ACC112 (cell line): ENCODE results near the gene SND1.

ENCODE experiments used
- H2AFZ ChIP-seq: fragments of 200-600 bp; sonication (generic); one replicate; pipeline ENCODE4 v1.6.0; 2017; ENCODE audit warnings: antibody characterized with exemption, low read length; ENCODE audit not compliant: unreplicated experiment
- H3K27ac ChIP-seq: fragments of 200-600 bp; sonication (generic); 2 replicates; pipeline ENCODE4 v1.5.1; 2014; ENCODE audit warnings: low read depth, mild to moderate bottlenecking, antibody characterized with exemption, low read length, moderate library complexity
- H3K27me3 ChIP-seq: fragments of 200-600 bp; sonication (generic); 2 replicates; pipeline ENCODE4 v1.6.1; 2014; ENCODE audit warnings: mild to moderate bottlenecking, antibody characterized with exemption, low read length, moderate library complexity, mixed read lengths; ENCODE audit not compliant: insufficient read depth
- H3K36me3 ChIP-seq: fragments of 200-600 bp; sonication (generic); 2 replicates; pipeline ENCODE4 v1.6.1; 2016; ENCODE audit warnings: mild to moderate bottlenecking, antibody characterized with exemption, low read length, moderate library complexity, mixed read lengths; ENCODE audit not compliant: insufficient read depth
- H3K4me1 ChIP-seq: fragments of 200-600 bp; sonication (generic); one replicate; pipeline ENCODE4 v1.6.1; 2016; ENCODE audit warnings: low read length, mixed read lengths; ENCODE audit not compliant: insufficient read depth, unreplicated experiment, control insufficient read depth
- H3K4me3 ChIP-seq: fragments of 200-600 bp; sonication (generic); 2 replicates; pipeline ENCODE4 v1.5.1; 2014; ENCODE audit warnings: mild to moderate bottlenecking, low read depth, low read length
- H3K79me2 ChIP-seq: fragments of 200-600 bp; sonication (generic); one replicate; pipeline ENCODE4 v1.6.0; 2016; ENCODE audit warnings: low read length; ENCODE audit not compliant: control insufficient read depth, unreplicated experiment, insufficient read depth

SND1 gene

GRCh38 chr7:127816354-127817190 is 164.6 kb downstream of the SND1 start:
- Histone ChIP-seq H3K79me2 (peaks cover 67% of the 10 kb centered on the region), H2AFZ (no peak overlapping the region), H3K27me3 (no peaks in the 10 kb centered on the region), H3K36me3 (no peaks in the 10 kb centered on the region), H3K27ac (no peak overlapping the region), H3K4me1 (peaks cover 14% of the 10 kb centered on the region), H3K4me3 (no peak overlapping the region)

DNA sequence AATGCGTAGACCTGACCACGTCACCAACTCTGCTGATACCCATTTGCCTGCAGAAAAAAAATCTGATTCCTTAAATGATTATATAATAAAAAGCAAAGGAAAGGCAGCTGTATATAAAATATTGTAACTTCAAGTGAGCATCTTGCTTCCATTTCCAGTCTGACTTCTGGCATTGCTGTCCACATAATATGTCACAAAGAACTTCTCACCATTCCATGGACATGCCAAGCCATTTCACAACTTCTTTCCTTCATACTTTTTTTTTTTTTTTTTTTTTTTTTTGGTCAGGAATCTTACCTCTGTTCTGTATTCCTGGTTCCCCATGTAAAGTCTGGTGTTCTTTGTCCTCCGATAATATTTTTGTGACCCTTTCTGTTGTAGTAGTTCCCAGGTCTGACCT is 165.5 kb downstream of the SND1 start:
- no peak overlapping the region for H2AFZ ChIP-seq
- H3K27ac ChIP-seq = no peak overlapping the region
- no peaks in the 10 kb centered on the region; the same call in 1 of the 2 replicates for H3K36me3 ChIP-seq
- H3K79me2 ChIP-seq = peaks cover 64% of the 10 kb centered on the region
- no peak overlapping the region for H3K4me3 ChIP-seq
- peaks cover 14% of the 10 kb centered on the region for H3K4me1 ChIP-seq
- no peaks in the 10 kb centered on the region for H3K27me3 ChIP-seq

DNA sequence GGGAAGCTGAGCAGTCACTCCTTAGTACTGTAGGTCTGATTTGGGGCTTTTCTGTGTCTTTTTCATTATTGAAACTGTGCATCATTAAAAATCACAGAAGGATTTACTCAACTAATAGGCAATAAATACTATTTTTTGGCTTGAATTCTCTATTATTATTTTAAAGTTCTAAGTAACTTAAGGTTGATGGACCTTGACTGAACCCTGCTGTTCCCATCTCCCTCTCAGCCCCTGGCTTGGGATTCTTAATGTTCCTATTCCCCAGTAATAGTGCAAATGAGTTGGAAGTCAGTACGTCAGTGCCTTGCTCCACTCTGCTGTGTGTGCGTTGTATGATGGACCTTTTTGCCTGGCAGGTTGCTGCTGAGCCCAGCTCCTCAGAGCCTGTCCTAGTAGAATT is 166.3 kb downstream of the SND1 start:
- Histone ChIP-seq H3K27ac (no peak overlapping the region), H3K4me1 (peaks cover 14% of the 10 kb centered on the region), H3K27me3 (no peaks in the 10 kb centered on the region), H3K36me3 (no peaks in the 10 kb centered on the region; the same call in 1 of the 2 replicates), H3K79me2 (peaks cover 65% of the 10 kb centered on the region), H3K4me3 (no peak overlapping the region), H2AFZ (no peak overlapping the region)

GRCh38 chr7:127819975-127820731 is 168.2 kb downstream of the SND1 start:
- peaks cover 64% of the 10 kb centered on the region for H3K79me2 ChIP-seq
- no peak overlapping the region for H3K4me3 ChIP-seq
- no peaks in the 10 kb centered on the region; the same call in 1 of the 2 replicates for H3K36me3 ChIP-seq
- H3K27ac ChIP-seq = no peak overlapping the region
- H2AFZ ChIP-seq = no peak overlapping the region
- no peaks in the 10 kb centered on the region for H3K27me3 ChIP-seq
- H3K4me1 ChIP-seq = peaks cover 14% of the 10 kb centered on the region

- peaks cover 59% of the 10 kb centered on the region for H3K79me2 ChIP-seq
- H3K27me3 ChIP-seq = no peaks in the 10 kb centered on the region
- H3K36me3 ChIP-seq = no peaks in the 10 kb centered on the region; the same call in 1 of the 2 replicates
- H3K27ac ChIP-seq = no peak overlapping the region
- H3K4me1 ChIP-seq = peaks cover 14% of the 10 kb centered on the region
- no peak overlapping the region for H3K4me3 ChIP-seq
- no peak overlapping the region for H2AFZ ChIP-seq
These were observed 168.7 kb downstream of the SND1 start for GRCh38 chr7:127820732-127821085.

- Histone ChIP-seq H3K4me1 (peaks cover 14% of the 10 kb centered on the region), H3K79me2 (peaks cover 55% of the 10 kb centered on the region), H3K27ac (no peak overlapping the region)
These were observed 169.2 kb downstream of the SND1 start for GRCh38 chr7:127821146-127821545.

GRCh38 chr7:127822822-127823508 is 171.0 kb downstream of the SND1 start:
- H2AFZ ChIP-seq = no peak overlapping the region
- H3K4me3 ChIP-seq = no peak overlapping the region
- no peak overlapping the region for H3K27ac ChIP-seq
- H3K79me2 ChIP-seq = peaks cover 57% of the 10 kb centered on the region
- H3K27me3 ChIP-seq = no peaks in the 10 kb centered on the region
- H3K4me1 ChIP-seq = peaks cover 14% of the 10 kb centered on the region
- H3K36me3 ChIP-seq = no peaks in the 10 kb centered on the region; the same call in 1 of the 2 replicates

More at GRCh38 chr7:127821146-127821545, 169.2 kb downstream of the SND1 start:
- Histone ChIP-seq H2AFZ (no peak overlapping the region), H3K36me3 (no peaks in the 10 kb centered on the region; the same call in 1 of the 2 replicates), H3K4me3 (no peak overlapping the region), H3K27me3 (no peaks in the 10 kb centered on the region)

- H2AFZ ChIP-seq = no peak overlapping the region
- no peak overlapping the region for H3K4me3 ChIP-seq
- peaks cover 14% of the 10 kb centered on the region for H3K4me1 ChIP-seq
- H3K27me3 ChIP-seq = no peaks in the 10 kb centered on the region
- peaks cover 51% of the 10 kb centered on the region for H3K79me2 ChIP-seq
- no peak overlapping the region for H3K27ac ChIP-seq
- H3K36me3 ChIP-seq = no peaks in the 10 kb centered on the region; the same call in 1 of the 2 replicates
These were observed 172.7 kb downstream of the SND1 start for GRCh38 chr7:127824682-127825081.

GRCh38 chr7:127828843-127829500 is 177.0 kb downstream of the SND1 start:
- Histone ChIP-seq H2AFZ (no peak overlapping the region), H3K4me1 (peaks cover 8% of the 10 kb centered on the region), H3K36me3 (no peaks in the 10 kb centered on the region), H3K27me3 (no peaks in the 10 kb centered on the region), H3K27ac (no peak overlapping the region), H3K79me2 (peaks cover 44% of the 10 kb centered on the region), H3K4me3 (no peak overlapping the region)
